Measurements from ENCODE around the gene SNAPC1.
A peak's percentile ranks its signal among the peaks of the same experiment; 100 is the strongest.

Gene SNAPC1

DNA sequence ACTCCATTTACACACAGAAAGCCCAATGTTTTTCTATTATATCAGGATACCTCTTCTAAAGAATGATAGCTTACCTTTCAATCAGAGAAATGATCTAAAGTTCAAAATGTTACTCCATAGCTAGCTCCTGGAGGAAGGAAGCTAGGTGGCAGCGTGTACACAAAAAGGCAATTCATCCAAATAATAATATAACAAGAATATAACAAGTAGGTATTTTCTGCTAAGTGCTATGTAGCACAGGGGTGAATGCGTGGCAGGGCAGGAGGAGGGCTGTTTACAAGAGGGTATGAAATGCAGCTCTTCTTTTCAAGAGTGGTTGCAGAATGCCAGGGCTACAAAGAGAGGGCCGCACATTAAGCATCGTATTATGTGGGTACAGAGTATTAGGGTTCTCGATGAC lies 663 bp upstream of the SNAPC1 start:
- peak overlapping the region; percentile 42 for H3K4me3 ChIP-seq (ENCODE audit: low read depth, low read length)
- POLR2A ChIA-PET = interaction anchor here (0.6 to 5.2 kb wide), 5 partner anchors 10 to 66 kb away, joined by 4 to 56 read pairs (median 9); partner anchors contain the start of gene HIF1A
- CTCF ChIA-PET = interaction anchor here (0.8 to 1.3 kb wide), 4 partner anchors 76 to 300 kb away, joined by 3 to 5 read pairs (median 4); no protein-coding TSS in a partner anchor

DNA sequence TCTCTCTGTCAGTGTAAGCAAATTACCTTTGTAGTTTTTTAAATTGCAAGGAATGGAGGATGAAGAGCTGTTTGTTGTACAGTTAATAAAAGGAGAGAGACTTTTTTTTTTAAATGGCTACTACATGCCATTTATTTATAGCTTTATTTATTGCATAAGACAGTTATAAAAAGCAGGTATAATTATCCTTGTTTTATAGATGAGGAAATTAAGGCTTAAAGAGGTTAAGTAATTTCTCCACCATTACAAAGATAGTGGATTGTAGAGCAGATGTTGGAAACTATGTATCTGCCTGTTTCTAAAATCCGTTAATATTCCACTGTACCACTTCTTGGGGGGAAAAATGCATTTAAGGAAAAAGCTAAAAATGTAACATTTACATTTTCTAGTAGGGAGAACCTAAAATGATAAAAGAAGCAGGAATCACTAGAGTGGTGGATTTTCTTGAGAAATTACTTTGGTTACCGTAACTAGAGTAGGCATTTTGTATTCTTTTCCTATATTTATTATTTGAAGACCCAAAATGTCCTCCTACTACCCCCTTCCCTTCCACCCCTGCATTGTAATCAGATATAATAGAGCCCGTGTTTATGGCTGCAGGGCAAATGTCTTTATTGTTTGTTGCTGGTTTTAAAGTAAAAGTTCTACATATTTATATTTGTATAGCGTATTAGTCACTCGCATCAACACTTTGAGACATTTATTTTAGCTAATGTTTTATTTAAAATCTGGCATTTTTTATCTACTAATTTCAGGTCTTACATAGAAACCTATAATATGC lies 2.3 kb downstream of the SNAPC1 start:
- H3K4me3 ChIP-seq (ENCODE audit: low read depth, low read length) = peak overlapping the region; percentile 19
- peaks cover 16 to 18% of the 10 kb centered on the region in 2 experiments for H3K36me3 ChIP-seq (ENCODE audit: control insufficient read depth in 2 of 2, insufficient read depth in 1 of 2, low read length in 2 of 2)
- H3K9me3 ChIP-seq (ENCODE audit: control insufficient read depth, insufficient read depth, low read depth, low read length) = no peaks in the 10 kb centered on the region
- peaks cover 12% of the 10 kb centered on the region for H3K4me1 ChIP-seq (ENCODE audit: control insufficient read depth, insufficient read depth, low read length)
- H3K27ac ChIP-seq (ENCODE audit: extremely low read depth, low read depth, low read length) = no peak overlapping the region
- CTCF ChIA-PET = interaction anchor here (0.6 to 2.0 kb wide), 7 partner anchors 9 to 482 kb away, joined by 3 to 5 read pairs (median 3); no protein-coding TSS in a partner anchor
- POLR2A ChIA-PET = interaction anchor here (5.2 kb wide), 1 partner anchor 13 kb away, joined by 56 read pairs; no protein-coding TSS in a partner anchor
- TF ChIP-seq YY1 (tag by site-specific recombination; IDR thresholded peaks at IDR 0.05) (0 out of 2 replicates have a peak, but pooled peaks have one; percentile 16), ZNF140 (tag by site-specific recombination; IDR thresholded peaks at IDR 0.05) (no peak), ZNF701 (tag by site-specific recombination; IDR thresholded peaks at IDR 0.05) (no peak), PRDM10 (tag by site-specific recombination; IDR thresholded peaks at IDR 0.05) (peak; percentile 68), SCRT2 (tag by site-specific recombination; IDR thresholded peaks at IDR 0.05) (no peak), ZBTB10 (tag by site-specific recombination; IDR thresholded peaks at IDR 0.05) (no peak), ZNF530 (tag by site-specific recombination; IDR thresholded peaks at IDR 0.05; ENCODE audit: low read depth) (no peak), ZBTB11 (tag by site-specific recombination; conservative IDR thresholded peaks at IDR 0.05; ENCODE audit: low read depth) (no peak), ZBTB17 (tag by site-specific recombination; IDR thresholded peaks at IDR 0.05) (no peak), ZNF433 (tag by site-specific recombination; IDR thresholded peaks at IDR 0.05; ENCODE audit: low read depth) (no peak), ZNF548 (tag by site-specific recombination; IDR thresholded peaks at IDR 0.05) (no peak), ZNF658 (tag by site-specific recombination; IDR thresholded peaks at IDR 0.05) (no peak), ZNF274 (IDR thresholded peaks at IDR 0.05; ENCODE audit: low read length) (no peak), ZNF274 (tag by site-specific recombination; IDR thresholded peaks at IDR 0.05; ENCODE audit: borderline replicate concordance) (no peak), HOXC10 (CRISPR knock-in tag; IDR thresholded peaks at IDR 0.05) (no peak), ZNF501 (tag by site-specific recombination; IDR thresholded peaks at IDR 0.05) (no peak), ZNF585B (tag by site-specific recombination; IDR thresholded peaks at IDR 0.05) (no peak), ZNF18 (tag by site-specific recombination; IDR thresholded peaks at IDR 0.05) (no peak), ZNF394 (tag by site-specific recombination; IDR thresholded peaks at IDR 0.05; ENCODE audit: borderline replicate concordance) (no peak), ZNF169 (tag by site-specific recombination; IDR thresholded peaks at IDR 0.05) (no peak), ZNF335 (tag by site-specific recombination; conservative IDR thresholded peaks at IDR 0.05) (peak; percentile 89)

More for the DNA sequence above, 663 bp upstream of the SNAPC1 start:
- Histone ChIP-seq H3K4me1 (ENCODE audit: control insufficient read depth, insufficient read depth, low read length) (peaks cover 12% of the 10 kb centered on the region), H3K36me3 (ENCODE audit: control insufficient read depth in 2 of 2, insufficient read depth in 1 of 2, low read length in 2 of 2) (no peaks in the 10 kb centered on the region), H3K9me3 (ENCODE audit: control insufficient read depth, insufficient read depth, low read depth, low read length) (no peaks in the 10 kb centered on the region), H3K27ac (ENCODE audit: extremely low read depth, low read depth, low read length) (peak overlapping the region; percentile 68)
- TF ChIP-seq OSR2 (tag by site-specific recombination; IDR thresholded peaks at IDR 0.05) (no peak), ZNF529 (tag by site-specific recombination; IDR thresholded peaks at IDR 0.05; ENCODE audit: insufficient replicate concordance) (peak; percentile 25)

Measured in HEK293 (cell line).